NCI-H1694 (cell line): Measurements from ENCODE around the gene PLEKHM3.
"Not testable (repeated sequence)": the region's sequence is repeated elsewhere in the genome, so short reads cannot be mapped to it uniquely, and the experiment has no call there.

Experiments
- DNase-seq: peaks from one replicate; lab custom pipeline; 2025; lab: John Stamatoyannopoulos, UW

PLEKHM3 gene

DNA sequence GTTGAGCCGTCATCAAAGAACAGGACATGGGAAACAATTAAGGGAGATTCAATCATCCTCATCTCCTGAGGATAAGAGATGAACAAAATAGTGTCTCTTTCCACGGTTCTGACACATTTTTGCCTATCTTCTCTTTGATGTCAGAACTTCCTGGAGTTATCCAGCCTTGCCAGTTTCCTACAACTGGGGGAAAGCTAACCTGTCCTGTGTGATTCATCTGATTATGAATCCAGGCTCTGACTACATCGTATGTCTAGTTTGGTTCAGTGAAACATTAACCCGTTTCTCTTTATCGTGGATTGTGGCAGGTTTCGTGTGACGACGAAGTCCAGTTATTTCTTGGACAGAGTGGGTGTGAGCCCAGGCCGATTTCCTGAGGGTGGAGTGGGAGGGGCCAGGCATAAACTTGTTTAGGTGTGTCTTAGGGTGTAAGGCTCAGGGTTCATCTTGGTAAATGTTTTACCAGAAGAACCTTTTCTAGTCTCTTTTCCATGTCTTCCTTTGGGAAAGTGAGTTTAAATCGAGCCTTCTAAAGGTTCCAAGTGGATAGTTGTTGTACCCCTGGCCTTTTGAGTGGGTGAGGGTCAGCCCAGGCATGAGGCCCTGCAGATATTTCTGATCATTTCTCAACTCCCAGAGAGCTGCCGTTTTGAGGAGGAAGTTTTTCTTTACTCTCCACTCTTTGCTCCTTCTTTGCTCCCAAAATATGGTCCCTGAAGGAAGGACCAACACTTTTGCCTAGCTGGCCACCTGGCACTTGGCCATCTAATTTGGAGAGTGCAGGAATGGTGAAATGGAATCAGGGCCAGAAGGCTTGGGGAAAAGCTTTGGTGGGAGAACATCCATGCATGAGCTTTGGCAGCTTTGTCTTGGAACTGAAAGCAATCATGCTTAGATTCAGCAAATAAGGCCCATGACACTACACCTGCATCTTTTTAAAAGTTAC lies 205.2 kb downstream of the PLEKHM3 start:
- no peak for DNase-seq

DNA sequence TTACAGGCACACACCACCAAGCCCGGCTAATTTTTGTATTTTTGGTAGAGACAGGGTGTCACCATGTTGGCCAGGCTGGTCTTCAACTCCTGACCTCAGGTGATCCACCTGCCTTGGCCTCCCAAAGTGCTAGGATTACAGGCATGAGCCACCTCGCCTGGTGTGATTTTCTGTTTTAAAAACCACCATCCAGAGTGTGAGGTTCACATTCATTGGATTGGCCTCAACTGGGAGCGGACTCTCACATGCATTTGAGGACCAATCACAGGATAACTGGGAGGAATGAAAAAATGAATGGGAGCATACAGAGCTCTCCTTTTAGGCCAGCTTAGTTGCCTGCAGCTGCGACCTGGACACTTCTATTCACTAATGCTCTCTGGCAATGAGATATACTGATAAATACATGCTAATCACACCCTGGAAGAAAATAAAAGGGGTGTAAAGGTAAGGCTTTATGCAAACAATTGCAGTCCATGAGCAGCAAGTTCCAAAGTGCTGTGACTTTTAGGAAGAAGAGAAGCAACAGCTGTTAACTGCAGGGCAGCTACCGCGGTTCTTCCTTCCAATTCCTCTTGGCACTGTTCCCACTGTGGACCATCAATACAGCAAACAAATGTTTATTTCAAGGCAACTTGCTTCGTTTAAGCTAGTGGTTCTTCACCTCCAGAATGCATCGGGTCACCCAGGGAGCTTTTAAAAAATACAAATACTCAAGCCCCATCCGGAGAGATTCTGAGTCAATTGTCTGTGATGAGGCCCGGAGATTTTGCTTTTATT lies 206.1 kb downstream of the PLEKHM3 start:
- no peak for DNase-seq

DNA sequence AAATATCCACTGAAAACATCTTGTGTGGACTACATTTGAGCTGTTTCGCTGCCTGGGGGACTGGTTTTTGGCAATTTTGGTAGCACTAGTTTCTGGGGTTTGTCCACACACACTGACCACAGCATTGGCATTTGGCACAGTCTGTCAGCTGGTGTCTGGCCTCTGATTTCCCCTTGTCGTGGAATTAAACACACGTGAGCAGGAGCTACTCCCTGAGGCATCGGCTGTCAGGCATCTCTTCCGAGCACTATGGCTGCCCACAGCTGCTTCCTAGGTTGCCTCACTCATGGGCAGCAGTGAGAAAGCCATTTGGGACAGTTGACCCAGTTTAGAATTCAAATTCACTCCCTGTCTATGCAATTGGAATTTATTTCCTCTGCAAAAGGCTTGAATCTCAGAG lies 208.8 kb downstream of the PLEKHM3 start:
- DNase-seq: no peak

DNA sequence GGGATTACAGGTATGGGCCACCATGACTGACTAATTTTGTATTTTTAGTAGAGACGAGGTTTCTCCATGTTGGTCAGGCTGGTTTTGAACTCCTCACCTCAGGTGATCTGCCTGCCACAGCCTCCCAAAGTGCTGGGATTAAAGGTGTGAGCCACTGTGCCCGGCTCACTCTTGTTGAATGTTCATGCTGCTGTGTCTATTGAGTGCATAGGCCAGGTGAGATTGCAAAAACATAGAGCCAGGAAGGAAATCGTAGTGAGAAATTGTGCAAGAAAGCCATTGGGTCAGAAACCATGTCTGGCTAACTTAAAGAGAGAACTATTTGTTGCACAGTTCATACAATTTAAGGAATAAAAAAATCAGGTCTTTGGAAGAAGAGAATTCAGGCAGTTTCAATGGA lies 210.1 kb downstream of the PLEKHM3 start:
- no peak for DNase-seq

DNA sequence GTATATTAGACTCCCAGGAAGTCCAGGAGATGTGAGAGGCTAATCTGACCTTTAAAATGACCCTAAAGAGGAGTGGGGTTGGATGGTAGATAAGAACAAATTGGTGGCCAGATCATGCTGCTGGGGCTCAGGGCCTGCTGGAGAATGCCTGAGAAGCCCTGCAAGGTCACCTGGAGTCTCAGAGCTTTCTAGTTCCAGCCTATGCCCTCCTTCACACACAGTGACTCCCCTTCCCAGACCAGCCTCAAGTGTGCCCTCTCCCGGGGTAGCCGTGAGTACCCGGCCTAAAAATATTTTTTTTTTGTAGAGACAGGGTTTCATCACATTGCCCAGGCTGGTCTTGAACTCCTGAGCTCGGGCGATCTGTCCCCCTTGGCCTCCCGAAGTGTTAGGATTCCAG lies 211.4 kb downstream of the PLEKHM3 start:
- no peak for DNase-seq

DNA sequence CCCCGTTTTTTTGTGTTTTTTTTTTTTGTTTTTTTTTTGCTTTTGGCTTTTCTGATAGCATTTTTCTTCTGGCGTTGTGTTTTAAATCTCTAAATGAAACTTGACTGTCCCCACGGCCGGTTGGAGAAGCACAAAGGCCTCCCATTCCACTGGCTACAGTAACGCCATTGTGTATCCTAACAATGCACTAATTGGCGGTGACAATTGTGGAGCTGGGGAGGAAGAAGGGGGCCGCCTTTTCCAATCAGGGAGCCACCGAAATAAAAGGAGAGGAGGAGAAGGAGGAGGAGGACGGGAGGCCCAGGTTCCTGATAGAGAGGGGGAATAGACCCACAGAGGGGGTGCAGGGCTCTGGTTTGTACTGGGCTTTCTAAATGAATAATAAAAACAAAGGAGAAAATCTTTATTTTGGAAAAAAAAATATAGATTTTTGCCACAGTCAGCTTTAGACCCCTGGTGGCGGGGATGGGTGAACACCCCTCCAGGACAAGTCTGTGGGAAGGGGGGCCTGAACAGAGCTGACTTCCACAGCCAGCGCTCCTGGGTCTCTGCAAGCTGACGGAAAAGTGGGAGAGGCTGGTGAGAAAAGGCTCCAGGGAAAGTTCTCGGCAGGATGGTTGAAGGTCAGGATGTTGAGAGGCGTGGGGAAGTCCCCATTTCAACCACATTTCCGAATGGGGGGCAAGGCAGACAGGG lies 212.0 kb downstream of the PLEKHM3 start:
- DNase-seq: no peak

DNA sequence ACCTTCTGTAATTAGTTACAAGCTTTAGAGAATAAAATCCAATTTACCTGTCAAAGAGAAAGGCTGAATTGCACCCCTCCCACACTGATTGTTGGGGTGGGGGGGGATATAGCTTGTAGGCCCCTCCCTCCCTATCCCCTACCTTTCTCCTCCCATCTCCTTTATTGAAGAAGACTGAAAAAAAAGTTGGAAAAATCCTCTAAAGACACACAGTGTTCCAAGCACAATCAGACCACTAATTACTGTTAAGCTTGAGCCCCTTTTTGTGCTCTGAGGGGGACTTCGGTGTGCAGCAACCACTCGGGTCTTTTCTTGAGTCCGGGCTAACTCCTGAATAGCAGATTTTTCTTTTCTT lies 212.6 kb downstream of the PLEKHM3 start:
- DNase-seq: no peak

DNA sequence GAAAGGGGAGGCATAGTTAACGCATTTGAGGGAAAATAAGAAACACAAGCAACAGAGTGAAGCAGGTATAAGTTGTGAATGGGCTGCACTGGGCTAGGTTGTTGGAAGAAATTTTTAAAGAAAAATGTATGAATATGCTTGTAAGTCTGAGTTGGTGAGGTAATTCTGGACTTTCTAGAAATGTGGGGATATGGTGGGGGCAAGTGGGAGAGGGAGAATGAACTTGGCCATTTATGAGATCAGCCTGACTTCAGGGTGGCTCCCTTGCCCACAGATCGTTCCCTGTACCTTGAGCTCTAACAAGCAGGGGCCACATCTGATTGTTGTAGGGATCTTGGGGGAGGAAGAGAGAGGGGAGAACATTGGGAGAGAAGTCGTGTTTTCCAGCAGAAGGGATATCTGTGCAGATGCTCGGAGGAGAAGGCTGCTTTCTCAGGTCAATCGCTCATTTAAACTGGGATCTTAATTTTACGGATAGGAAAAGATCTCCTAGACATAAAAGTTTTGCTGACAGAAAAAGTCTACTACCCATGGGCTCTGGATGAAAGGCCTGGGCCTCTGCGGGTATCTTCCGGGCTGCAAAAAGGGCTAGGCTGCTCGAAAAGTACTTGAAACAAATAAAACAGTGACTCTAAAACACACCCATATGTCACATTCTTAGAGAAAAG lies 213.1 kb downstream of the PLEKHM3 start:
- DNase-seq: no peak

DNA sequence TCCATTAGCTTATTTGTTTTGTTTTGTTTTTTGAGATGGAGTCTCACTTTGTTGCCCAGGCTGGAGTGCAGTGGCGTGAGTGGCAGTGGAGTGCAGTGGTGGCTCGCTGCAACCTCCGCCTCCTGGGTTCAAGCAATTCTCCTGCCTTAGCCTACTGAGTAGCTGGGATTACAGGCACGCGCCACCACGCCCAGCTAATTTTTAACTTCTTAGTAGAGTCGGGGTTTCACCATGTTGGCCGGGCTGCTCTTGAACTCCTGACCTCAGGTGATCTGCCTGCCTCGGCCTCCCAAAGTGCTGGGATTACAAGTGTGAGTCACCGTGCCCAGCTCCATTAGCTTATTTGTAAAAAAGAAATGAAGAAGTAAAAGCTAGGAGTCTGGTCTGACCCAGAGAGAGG lies 213.7 kb downstream of the PLEKHM3 start:
- DNase-seq: not testable (repeated sequence)

DNA sequence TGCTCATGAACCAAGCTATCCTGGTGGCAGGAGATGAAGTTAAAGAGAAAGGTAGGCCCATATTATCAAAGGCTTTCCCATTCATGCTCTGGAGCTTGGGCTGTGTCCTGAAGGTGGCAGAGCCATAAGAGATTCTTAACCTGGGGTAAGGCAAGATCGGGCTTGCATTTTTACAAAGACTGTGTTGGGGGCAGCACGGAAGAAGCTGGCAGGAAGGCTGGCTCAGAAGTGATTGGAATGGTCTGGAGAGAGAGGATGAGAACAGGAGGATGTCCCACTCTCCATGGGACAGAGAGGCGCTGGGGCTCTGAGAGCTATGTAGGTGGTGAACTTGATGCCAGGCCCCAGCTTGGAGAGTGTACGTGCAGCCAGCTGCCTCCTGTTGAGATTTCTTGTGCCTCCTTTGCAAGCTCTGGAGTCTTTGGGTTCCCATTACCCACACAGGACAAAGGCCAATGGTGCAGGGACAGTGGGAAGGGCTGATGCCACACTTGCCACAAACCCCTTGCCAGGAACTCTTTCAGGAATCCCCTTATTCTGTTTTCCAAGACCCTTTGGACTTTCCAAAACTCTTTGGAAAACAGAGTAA lies 215.0 kb downstream of the PLEKHM3 start:
- no peak for DNase-seq

DNA sequence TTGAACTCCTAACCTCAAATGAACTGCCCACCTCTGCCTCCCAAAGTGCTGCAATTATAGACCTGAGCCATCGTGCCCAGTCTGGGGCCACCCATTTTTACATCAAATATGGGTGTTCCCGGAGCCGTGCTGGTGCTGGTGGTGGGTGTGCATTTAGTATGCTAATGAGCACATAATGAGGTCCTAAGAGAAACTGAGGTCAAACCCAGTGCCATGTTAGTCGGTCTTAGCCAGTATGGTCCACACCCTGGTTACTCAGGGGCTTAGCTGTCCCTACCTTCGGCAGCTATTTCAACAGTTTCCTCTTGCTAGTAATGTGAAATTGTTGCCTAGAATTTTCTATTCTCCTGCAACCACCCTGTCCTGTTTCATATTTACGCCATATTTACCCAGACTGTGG lies 217.2 kb downstream of the PLEKHM3 start:
- DNase-seq: no peak

DNA sequence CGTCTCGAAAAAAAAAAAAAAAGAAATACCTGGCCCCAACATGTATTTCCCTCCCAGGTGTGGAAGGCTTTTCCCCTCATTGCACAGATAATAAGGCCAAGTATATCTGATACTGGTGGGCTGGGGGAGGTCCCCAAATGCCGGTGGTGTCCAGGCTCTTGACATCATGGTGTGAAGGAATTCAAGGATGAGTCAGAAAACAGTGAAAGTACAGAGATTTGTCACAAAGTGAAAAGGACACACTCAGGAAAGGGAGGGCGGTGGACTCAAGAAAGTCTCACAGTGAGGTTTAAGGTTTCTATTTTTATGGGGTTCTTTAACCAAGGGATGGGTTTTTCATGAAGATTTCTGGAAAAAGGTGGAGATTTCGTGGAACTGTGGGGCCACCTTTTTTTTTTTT lies 217.8 kb downstream of the PLEKHM3 start:
- no peak for DNase-seq

DNA sequence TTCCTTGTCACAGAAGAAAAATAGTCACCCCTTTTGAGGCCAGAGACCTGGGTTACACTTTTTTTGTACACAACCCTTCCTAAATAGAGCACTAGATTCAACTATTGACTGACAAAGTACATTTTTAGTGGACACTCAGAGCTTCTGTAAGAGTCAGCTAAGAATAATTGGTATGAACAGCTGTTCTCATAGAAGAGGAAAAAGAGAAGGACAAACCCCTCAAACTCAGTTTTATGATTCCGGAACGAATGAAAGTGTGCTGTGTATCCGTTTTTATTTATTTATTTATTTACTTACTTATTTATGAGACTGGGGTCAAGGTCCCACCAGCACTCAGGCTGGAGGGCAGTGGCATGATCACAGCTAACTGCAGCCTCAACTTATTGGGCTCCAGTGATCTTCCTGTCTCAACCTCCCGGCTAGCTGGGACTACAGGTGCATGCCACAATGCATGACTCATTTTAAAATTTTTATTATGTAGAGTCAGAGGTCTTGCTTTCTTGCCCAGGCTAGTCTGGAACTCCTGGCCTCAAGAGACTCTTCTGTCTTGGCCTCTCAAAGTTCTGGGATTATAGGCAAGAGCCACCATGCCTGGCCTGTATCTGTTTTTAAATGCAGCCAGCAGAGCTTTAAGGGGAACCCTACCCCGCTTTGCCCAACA lies 219.6 kb downstream of the PLEKHM3 start:
- DNase-seq: no peak

DNA sequence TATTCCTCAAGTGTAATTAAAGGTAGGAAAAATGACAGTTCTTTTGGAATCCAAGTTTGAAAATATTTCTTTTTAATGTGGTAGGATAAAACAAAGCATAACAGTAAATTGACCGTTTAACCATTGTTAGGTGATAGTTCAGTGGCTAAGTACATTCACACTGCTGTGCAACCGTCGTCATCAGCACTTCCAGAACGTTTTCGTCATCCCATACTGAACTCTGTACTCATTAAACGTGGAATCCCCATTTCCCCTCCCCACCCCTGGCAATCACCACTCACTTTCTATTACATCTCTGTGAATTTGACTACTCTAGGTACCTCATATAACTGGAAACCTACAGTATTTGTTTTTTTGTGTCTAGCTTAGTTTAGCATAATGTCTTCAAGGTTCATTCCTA lies 222.7 kb downstream of the PLEKHM3 start:
- DNase-seq: no peak

DNA sequence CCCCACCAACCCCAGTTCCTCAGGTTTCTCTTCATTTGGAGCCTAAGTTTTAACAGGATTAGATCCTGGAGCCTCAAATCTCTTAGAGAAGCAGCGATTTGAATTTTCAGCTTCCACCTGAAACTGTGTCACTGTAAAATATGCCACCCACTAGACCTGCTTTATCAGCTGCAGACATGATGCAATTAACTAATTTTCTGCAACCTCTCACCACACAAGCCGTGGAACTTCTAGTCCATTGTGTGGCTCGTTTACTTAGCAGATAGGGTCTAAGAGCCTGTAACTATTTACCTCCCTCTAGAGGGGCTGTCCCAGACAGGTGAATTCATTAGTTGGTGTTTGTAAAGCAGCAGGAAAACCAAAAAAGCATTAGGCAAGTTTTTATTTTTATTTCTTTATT lies 224.1 kb downstream of the PLEKHM3 start:
- DNase-seq: no peak

DNA sequence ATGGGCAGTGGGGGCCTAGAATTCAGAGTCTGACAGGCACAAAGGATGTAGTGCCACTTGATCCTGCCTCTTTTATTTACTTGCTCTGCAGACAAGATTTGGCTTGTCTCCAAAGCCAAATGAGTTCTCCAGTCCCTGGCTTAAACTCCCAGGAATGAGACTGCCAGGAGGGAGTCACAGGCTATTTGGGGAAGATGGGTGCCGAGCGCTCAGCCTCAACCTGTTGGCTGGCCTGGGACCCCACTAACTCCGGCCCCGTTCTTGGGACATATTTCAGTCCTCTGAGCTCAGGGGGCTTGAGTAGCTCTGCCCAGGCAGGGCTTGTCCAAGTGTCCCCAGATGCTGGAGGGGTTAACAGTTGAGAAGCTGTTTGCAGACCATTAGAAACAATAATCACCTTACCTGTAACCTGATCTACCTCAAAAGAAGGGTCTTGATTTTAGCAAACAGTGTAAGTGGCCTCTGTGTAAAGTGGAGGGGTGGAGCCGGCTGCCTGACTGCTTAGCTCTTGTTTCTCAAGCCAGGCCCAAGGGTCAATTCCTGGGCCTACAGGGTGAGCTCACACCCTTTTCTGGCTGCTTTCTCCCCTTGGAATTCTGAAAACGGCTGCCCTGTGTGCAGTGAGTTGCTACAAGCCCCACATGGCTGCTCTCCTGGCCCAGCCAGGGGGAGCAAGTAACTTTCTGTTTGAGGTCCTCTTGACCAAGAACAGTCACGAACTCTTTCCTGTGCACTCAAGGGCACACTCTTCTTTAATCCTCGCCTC lies 228.6 kb downstream of the PLEKHM3 start:
- no peak for DNase-seq

DNA sequence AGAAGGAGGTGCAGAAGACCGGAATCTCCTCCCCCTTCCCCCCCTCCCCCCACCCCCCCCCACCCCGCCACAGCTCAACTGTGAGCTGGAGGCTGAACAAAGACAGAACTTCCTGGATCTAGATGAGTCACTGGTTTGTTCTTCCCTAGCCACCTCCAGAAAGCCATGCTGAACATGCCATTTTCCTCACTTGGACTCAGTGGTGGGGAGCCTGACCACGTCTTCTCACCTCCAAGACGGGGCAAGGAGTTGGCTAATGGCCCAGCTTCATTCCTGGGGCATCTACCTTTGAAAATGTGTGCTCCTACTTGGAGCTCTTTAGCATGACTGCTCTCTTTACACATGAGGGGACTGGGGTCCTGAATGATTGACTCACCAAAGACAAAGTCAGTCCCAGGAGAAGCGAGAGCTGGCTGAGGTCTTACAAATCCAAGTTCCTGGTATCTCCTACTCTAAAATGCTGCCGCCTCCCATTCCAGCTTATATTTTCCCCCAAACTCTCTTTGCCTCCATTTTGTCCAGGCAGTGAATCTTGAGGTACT lies 233.0 kb downstream of the PLEKHM3 start:
- no peak for DNase-seq

DNA sequence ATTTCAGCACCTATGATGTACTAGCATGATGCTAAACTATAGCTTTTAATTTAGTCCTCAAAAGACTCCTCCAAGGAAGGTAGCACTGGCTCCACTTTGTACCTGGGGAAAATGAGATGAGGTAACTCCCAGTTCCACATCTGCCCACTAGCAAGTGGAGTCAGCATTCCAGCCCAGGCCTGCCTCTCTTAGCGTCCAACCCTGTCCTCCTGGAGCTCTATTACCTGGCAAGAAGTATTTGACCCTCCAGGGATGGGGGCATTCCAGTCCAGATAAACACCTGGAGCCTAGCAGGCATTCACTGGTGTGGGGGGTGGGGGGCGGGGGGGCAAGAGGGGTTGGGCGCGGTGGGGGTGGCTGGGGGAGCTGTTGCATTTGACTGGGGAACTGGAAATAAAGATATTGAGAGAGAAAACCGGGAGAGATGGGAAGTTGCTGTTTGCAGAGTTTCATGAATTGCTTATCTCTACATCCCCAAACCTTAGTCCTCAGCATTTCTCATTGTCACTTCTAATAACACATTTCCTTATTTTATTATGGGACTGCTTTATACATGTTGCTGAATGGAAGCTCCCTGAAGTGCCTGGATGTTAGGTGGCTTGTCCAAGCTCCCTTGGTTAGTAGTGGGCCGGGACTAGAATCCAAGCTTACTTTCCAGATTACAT lies 233.6 kb downstream of the PLEKHM3 start:
- DNase-seq: no peak

DNA sequence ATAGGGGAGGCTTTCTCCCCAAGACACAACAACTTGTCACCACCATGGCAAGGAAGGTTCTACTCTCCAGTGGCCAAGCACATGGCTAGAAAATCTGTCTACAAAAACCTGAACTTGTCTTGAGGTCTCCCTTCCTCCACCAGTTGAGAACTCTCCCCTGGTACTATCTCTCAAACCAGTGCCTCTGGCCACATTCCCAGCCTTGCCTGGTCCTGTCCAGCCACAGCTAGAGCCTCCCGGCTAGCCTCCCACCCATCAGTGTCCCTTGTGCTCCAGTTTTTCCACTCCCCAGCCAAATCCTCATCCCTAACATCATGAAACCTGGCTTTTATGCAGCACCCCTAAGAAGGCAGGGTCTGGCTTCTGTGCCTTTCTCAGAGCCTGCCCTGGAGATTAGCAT lies 234.4 kb downstream of the PLEKHM3 start:
- DNase-seq: no peak

DNA sequence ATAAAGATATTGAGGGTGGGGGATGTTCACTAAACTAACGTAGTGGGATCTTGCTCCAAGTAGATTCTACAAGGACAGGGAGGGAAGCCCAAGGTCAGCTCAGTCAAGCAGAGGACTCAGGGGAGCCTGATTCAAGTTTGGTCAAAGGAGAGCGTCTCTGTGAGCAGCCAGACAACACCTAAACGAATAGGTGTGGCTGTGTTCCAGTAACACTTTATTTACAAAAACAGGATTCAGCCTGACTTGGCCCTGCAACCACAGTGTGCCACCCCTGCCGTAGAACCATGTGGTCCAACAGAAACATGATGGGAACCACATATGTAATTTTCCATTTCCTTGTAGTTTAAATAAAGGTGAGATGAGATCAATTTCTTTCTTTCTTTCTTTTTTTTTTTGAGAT lies 237.5 kb downstream of the PLEKHM3 start:
- DNase-seq: no peak
